Body of pancreas (tissue), 4 donors: Measurements from ENCODE around the gene TRPM5.

ENCODE experiments used
- CTCF ChIP-seq, 7 experiments: fragments of 450-650 bp in 4 of 7; fragments of 200-600 bp in 3 of 7; sonication (generic) in 3 of 7; IDR thresholded peaks; one replicate each; pipeline ENCODE4 v1.5.1; 2016 to 2019; ENCODE audit warnings: antibody characterized with exemption in 7 of 7
- POLR2A ChIP-seq, 3 donors: fragments of 450-650 bp; IDR thresholded peaks; one replicate each; pipeline ENCODE4 v1.6.1; 2016; ENCODE audit warnings: antibody characterized with exemption in 3 of 3, mild to moderate bottlenecking in 2 of 3

DNA sequence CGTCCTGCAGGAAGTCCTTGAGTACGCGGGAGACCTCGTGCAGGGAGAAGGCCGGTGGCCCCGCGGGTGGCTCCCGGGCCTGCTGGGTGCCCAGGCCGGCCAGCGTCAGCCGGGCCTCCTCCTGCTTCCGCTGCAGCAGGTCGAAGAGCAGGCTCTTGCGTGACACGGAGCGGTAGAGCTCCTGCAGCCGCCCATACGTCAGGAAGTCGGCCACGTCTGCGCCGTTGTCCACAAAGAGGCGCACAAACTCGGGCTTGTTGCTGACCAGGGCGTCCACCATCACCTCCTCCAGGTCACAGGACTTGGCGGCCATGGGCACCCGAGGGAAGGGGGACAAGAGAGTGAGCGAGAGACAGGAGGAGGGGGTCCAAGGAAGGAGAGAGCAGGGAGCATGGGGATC lies 29.1 kb downstream of the TRPM5 start:
- no peak for TF ChIP-seq CTCF (IDR thresholded peaks at IDR 0.05)
- no peak for TF ChIP-seq POLR2A (IDR thresholded peaks at IDR 0.05)
